Neural progenitor cell (in vitro differentiated cells): ENCODE data around the gene SNX4. TPM values are rescaled to one million over a fixed set of nuclear protein-coding genes. Genes with fewer than 3 reads are reported as not detected.

Source experiments
- DNase-seq: peaks from one replicate; pipeline ENCODE4 v3.0.0-alpha.2; 2016; ENCODE audit warnings: low spot score
- H2AFZ ChIP-seq: fragments of 200-600 bp; sonication (generic); replicated peaks from 2 replicates; pipeline ENCODE4 v1.6.1; 2016; ENCODE audit warnings: antibody characterized with exemption
- H3F3A ChIP-seq: fragments of 200-600 bp; sonication (generic); 2 replicates; pipeline ENCODE4 v1.6.1; 2016; ENCODE audit warnings: antibody characterized with exemption, low read depth
- H3K27ac ChIP-seq: fragments of 200-600 bp; sonication (generic); 2 replicates; pipeline ENCODE4 v1.5.1; 2016; ENCODE audit warnings: mild to moderate bottlenecking
- H3K27me3 ChIP-seq: fragments of 200-600 bp; sonication (generic); 2 replicates; pipeline ENCODE4 v1.6.1; 2016; ENCODE audit warnings: mild to moderate bottlenecking, moderate library complexity
- H3K36me3 ChIP-seq: fragments of 200-600 bp; sonication (generic); 2 replicates; pipeline ENCODE4 v1.5.1; 2016
- H3K4me1 ChIP-seq: fragments of 200-600 bp; sonication (generic); 2 replicates; pipeline ENCODE4 v1.6.1; 2016; ENCODE audit warnings: mixed run types
- H3K4me2 ChIP-seq: fragments of 200-600 bp; sonication (generic); 2 replicates; pipeline ENCODE4 v1.6.1; 2016
- H3K4me3 ChIP-seq: fragments of 200-600 bp; sonication (generic); 2 replicates; pipeline ENCODE4 v1.5.1; 2016
- H3K79me2 ChIP-seq: fragments of 200-600 bp; sonication (generic); 2 replicates; pipeline ENCODE4 v1.6.1; 2016; ENCODE audit warnings: low read depth
- H3K9ac ChIP-seq: fragments of 200-600 bp; sonication (generic); 2 replicates; pipeline ENCODE4 v1.6.1; 2016
- H3K9me3 ChIP-seq: fragments of 200-600 bp; sonication (generic); 2 replicates; pipeline ENCODE4 v1.5.1; 2016; ENCODE audit warnings: low read depth
- H4K20me1 ChIP-seq: fragments of 200-600 bp; sonication (generic); 2 replicates; pipeline ENCODE4 v1.6.1; 2016; ENCODE audit warnings: low read depth
- H3K27ac Mint-ChIP-seq: 3 replicates; pipeline ENCODE4 v1.8.0; 2021; ENCODE audit warnings: mixed read lengths
- H3K27me3 Mint-ChIP-seq: 2 replicates; pipeline ENCODE4 v1.8.0; 2022; ENCODE audit warnings: low read depth, mild to moderate bottlenecking, inconsistent platforms, moderate library complexity, mixed read lengths; ENCODE audit not compliant: insufficient read depth
- H3K36me3 Mint-ChIP-seq: 3 replicates; pipeline ENCODE4 v1.8.0; 2021; ENCODE audit warnings: mixed read lengths
- H3K4me1 Mint-ChIP-seq: 3 replicates; pipeline ENCODE4 v1.8.0; 2021; ENCODE audit warnings: mixed read lengths
- H3K4me3 Mint-ChIP-seq: 3 replicates; pipeline ENCODE4 v1.8.0; 2021; ENCODE audit warnings: mild to moderate bottlenecking, moderate library complexity, mixed read lengths
- H3K9me3 Mint-ChIP-seq: 3 replicates; pipeline ENCODE4 v1.8.0; 2020; ENCODE audit warnings: mixed read lengths
- CTCF ChIP-seq: fragments of 200-600 bp; sonication (generic); IDR thresholded peaks from 2 replicates; pipeline ENCODE4 v1.5.1; 2017; ENCODE audit warnings: antibody characterized with exemption, mild to moderate bottlenecking
- EZH2 ChIP-seq: fragments of 200-600 bp; sonication (generic); IDR thresholded peaks from 2 replicates; pipeline ENCODE4 v1.6.1; 2017; ENCODE audit warnings: antibody characterized with exemption, mild to moderate bottlenecking, moderate library complexity
- EZH2phosphoT487 ChIP-seq: fragments of 200-600 bp; sonication (generic); IDR thresholded peaks from 2 replicates; pipeline ENCODE4 v1.6.1; 2017; ENCODE audit warnings: antibody characterized with exemption
- total RNA-seq: library from RNA; depleted of rRNA; stranded (reverse); fragments of >200 nt; gene quantifications from 2 replicates; pipeline ENCODE4 v1.2.3, GENCODE V29; 2015; ENCODE audit warnings: low replicate concordance

SNX4 gene
- total RNA-seq, 1 donor from 2014 or later: 65.4 TPM

- Histone ChIP-seq H2AFZ (peak overlapping the region; percentile 68), H3K79me2 (no peaks in the 10 kb centered on the region), H3F3A (peaks cover 9% of the 10 kb centered on the region), H3K4me1 (no peaks in the 10 kb centered on the region), H3K36me3 (no peaks in the 10 kb centered on the region), H4K20me1 (no peaks in the 10 kb centered on the region), H3K27ac (no peak overlapping the region), H3K27me3 (no peaks in the 10 kb centered on the region), H3K4me2 (no peak overlapping the region), H3K4me3 (no peak overlapping the region), H3K9me3 (no peaks in the 10 kb centered on the region), H3K9ac (no peak overlapping the region)
- peaks cover 2% of the 10 kb centered on the region for H3K4me1 Mint-ChIP-seq
- TF ChIP-seq EZH2phosphoT487: no peak
- no peak for TF ChIP-seq CTCF
- no peak for TF ChIP-seq EZH2
- H3K4me3 Mint-ChIP-seq: no peak overlapping the region
- H3K9me3 Mint-ChIP-seq: peaks cover 4% of the 10 kb centered on the region
- no peak for DNase-seq
- no peaks in the 10 kb centered on the region for H3K36me3 Mint-ChIP-seq
- H3K27ac Mint-ChIP-seq: no peak overlapping the region
- peaks cover 5% of the 10 kb centered on the region for H3K27me3 Mint-ChIP-seq
These were observed 84.8 kb downstream of the SNX4 start for GRCh38 chr3:125435231-125435630.

- no peaks in the 10 kb centered on the region for H3K9me3 ChIP-seq
- H3K4me3 ChIP-seq: no peak overlapping the region
- peaks cover 4% of the 10 kb centered on the region for H3K9me3 Mint-ChIP-seq
- H3K27me3 Mint-ChIP-seq: peaks cover 5% of the 10 kb centered on the region
- H3K27ac Mint-ChIP-seq: no peak overlapping the region
- no peaks in the 10 kb centered on the region for H4K20me1 ChIP-seq
- no peaks in the 10 kb centered on the region for H3K4me1 ChIP-seq
- H3K79me2 ChIP-seq: no peaks in the 10 kb centered on the region
- H3F3A ChIP-seq: peaks cover 9% of the 10 kb centered on the region
- H3K4me2 ChIP-seq: no peak overlapping the region
- no peak for TF ChIP-seq EZH2phosphoT487
- no peak for TF ChIP-seq CTCF
- TF ChIP-seq EZH2: no peak
- no peaks in the 10 kb centered on the region for H3K27me3 ChIP-seq
- H2AFZ ChIP-seq: peak overlapping the region; percentile 68
- H3K4me3 Mint-ChIP-seq: no peak overlapping the region
- H3K36me3 ChIP-seq: no peaks in the 10 kb centered on the region
- H3K4me1 Mint-ChIP-seq: peaks cover 2% of the 10 kb centered on the region
- no peak overlapping the region for H3K9ac ChIP-seq
- no peaks in the 10 kb centered on the region for H3K36me3 Mint-ChIP-seq
- H3K27ac ChIP-seq: no peak overlapping the region
- DNase-seq: no peak
These were observed 85.4 kb downstream of the SNX4 start for GRCh38 chr3:125434582-125435011.

DNA sequence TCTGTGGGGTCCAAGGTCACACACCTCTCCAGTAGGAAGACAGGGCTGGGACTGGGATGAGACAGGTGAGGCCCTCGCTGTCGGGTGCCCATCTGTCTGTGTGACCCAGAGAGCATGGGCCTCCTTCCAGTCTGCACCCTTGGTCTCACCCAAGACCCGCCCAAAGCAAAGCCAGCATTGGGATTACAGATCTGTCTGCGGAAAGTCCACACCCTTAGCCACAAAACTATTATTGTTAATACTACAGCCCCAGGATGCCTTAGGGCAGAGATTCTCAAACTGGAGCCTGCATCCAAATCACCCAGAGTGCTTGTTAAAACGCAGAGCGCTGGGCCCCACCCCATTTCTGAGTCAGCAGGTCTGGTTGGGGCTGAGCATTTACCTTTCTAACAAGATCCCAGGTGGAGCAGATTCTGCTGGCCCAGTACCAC, 86.4 kb downstream of the SNX4 start:
- peaks cover 5% of the 10 kb centered on the region for H3K27me3 Mint-ChIP-seq
- H3K9me3 Mint-ChIP-seq: peaks cover 4% of the 10 kb centered on the region
- H3K4me1 Mint-ChIP-seq: peaks cover 2% of the 10 kb centered on the region
- Histone ChIP-seq H3K27me3 (no peaks in the 10 kb centered on the region), H3K4me2 (no peak overlapping the region), H3K9ac (no peak overlapping the region), H3F3A (peaks cover 9% of the 10 kb centered on the region), H3K36me3 (no peaks in the 10 kb centered on the region), H2AFZ (no peak overlapping the region), H3K4me3 (no peak overlapping the region), H3K4me1 (no peaks in the 10 kb centered on the region), H3K27ac (no peak overlapping the region), H3K79me2 (no peaks in the 10 kb centered on the region), H4K20me1 (no peaks in the 10 kb centered on the region), H3K9me3 (no peaks in the 10 kb centered on the region)
- TF ChIP-seq CTCF (no peak), EZH2 (no peak), EZH2phosphoT487 (no peak)
- H3K27ac Mint-ChIP-seq: no peak overlapping the region
- H3K36me3 Mint-ChIP-seq: no peaks in the 10 kb centered on the region
- H3K4me3 Mint-ChIP-seq: no peak overlapping the region
- no peak for DNase-seq
